Measurements from ENCODE around the gene EPS8L1.

The EPS8L1 gene

GRCh38 chr19:55096061-55096701, 20.5 kb downstream of the EPS8L1 start:
- DNase-seq (ENCODE audit: low read depth), result no peak
- H3K4me3 ChIP-seq (ENCODE audit: low read length), result no peak overlapping the region
- TF ChIP-seq CTCF (IDR thresholded peaks at IDR 0.05; ENCODE audit: insufficient read depth, low read depth, low read length, missing control alignments), result no peak

GRCh38 chr19:55097864-55098715, 22.4 kb downstream of the EPS8L1 start:
- no peak for DNase-seq (ENCODE audit: low read depth)
- no peak for TF ChIP-seq CTCF (IDR thresholded peaks at IDR 0.05; ENCODE audit: insufficient read depth, low read depth, low read length, missing control alignments)
- H3K4me3 ChIP-seq (ENCODE audit: low read length), result no peak overlapping the region

GRCh38 chr19:55098716-55099556, 23.3 kb downstream of the EPS8L1 start:
- no peak overlapping the region for H3K4me3 ChIP-seq (ENCODE audit: low read length)
- DNase-seq (ENCODE audit: low read depth), result no peak
- no peak for TF ChIP-seq CTCF (IDR thresholded peaks at IDR 0.05; ENCODE audit: insufficient read depth, low read depth, low read length, missing control alignments)

- TF ChIP-seq CTCF (IDR thresholded peaks at IDR 0.05; ENCODE audit: insufficient read depth, low read depth, low read length, missing control alignments), result no peak
- no peak overlapping the region for H3K4me3 ChIP-seq (ENCODE audit: low read length)
- no peak for DNase-seq (ENCODE audit: low read depth)
Measured at GRCh38 chr19:55099557-55100506, 24.2 kb downstream of the EPS8L1 start.

- DNase-seq (ENCODE audit: low read depth), result no peak
- H3K4me3 ChIP-seq (ENCODE audit: low read length), result no peak overlapping the region
- TF ChIP-seq CTCF (IDR thresholded peaks at IDR 0.05; ENCODE audit: insufficient read depth, low read depth, low read length, missing control alignments), result no peak
Measured at GRCh38 chr19:55101261-55101660, 25.6 kb downstream of the EPS8L1 start.

GRCh38 chr19:55103190-55103589, 27.5 kb downstream of the EPS8L1 start:
- no peak for TF ChIP-seq CTCF (IDR thresholded peaks at IDR 0.05; ENCODE audit: insufficient read depth, low read depth, low read length, missing control alignments)
- H3K4me3 ChIP-seq (ENCODE audit: low read length), result no peak overlapping the region

More at GRCh38 chr19:55103190-55103589, 27.5 kb downstream of the EPS8L1 start:
- DNase-seq (ENCODE audit: low read depth), result no peak
